Tibial nerve (tissue), 3 donors: ENCODE measurements around the gene ZNF705A.
"Not testable (repeated sequence)": the region's sequence is repeated elsewhere in the genome, so short reads cannot be mapped to it uniquely, and the experiment has no call there.

ENCODE experiments used
- CTCF ChIP-seq, 5 experiments: fragments of 200-600 bp in 3 of 5; fragments of 450-650 bp in 2 of 5; sonication (generic) in 3 of 5; IDR thresholded peaks; one replicate each; pipeline ENCODE4 v1.5.1; 2016 to 2019; ENCODE audit warnings: antibody characterized with exemption in 5 of 5, mild to moderate bottlenecking in 3 of 5, moderate library complexity in 2 of 5
- POLR2A ChIP-seq, 2 donors: fragments of 450-650 bp; IDR thresholded peaks; one replicate each; pipeline ENCODE4 v1.6.1; 2017; ENCODE audit warnings: antibody characterized with exemption in 2 of 2, mild to moderate bottlenecking in 2 of 2, moderate library complexity in 2 of 2

- TF ChIP-seq POLR2A, CTCF (IDR thresholded peaks at IDR 0.05): not testable (repeated sequence)
Observed at GRCh38 chr12:8172911-8173310, 16.1 kb downstream of the ZNF705A start.
